HL-60 (cell line): ENCODE data around the gene LYSMD2.
A peak's percentile ranks its signal among the peaks of the same experiment; 100 is the strongest.

Source experiments
- DNase-seq, 2 experiments: peaks; one replicate each; pipeline ENCODE4 v3.0.0-alpha.2; 2010 to 2020; ENCODE audit warnings: low read depth in 1 of 2, low spot score in 1 of 2
- H3K27ac ChIP-seq: fragments of 250-450 bp; sonication (Bioruptor Pico); replicated peaks from 2 replicates; pipeline ENCODE4 v1.5.1; 2020; ENCODE audit warnings: mild to moderate bottlenecking, moderate library complexity
- H3K27me3 ChIP-seq: fragments of 250-450 bp; sonication (Bioruptor Pico); 2 replicates; pipeline ENCODE4 v1.5.1; 2021; ENCODE audit warnings: mild to moderate bottlenecking, moderate library complexity; ENCODE audit not compliant: insufficient read depth, poor library complexity, severe bottlenecking
- H3K4me3 ChIP-seq: replicated peaks from 2 replicates; pipeline ENCODE4 v1.5.1; 2011; ENCODE audit warnings: mild to moderate bottlenecking, control low read depth, low read length; ENCODE audit not compliant: insufficient read depth
- CTCF ChIP-seq: IDR thresholded peaks from one replicate; pipeline ENCODE4 v1.5.1; 2011; ENCODE audit warnings: low read length, control low read depth, inconsistent platforms; ENCODE audit not compliant: insufficient read depth
- GABPA ChIP-seq: IDR thresholded peaks from 2 replicates; pipeline ENCODE4 v1.6.1; 2012; ENCODE audit warnings: low read depth
- POLR2AphosphoS5 ChIP-seq: IDR thresholded peaks from 2 replicates; pipeline ENCODE4 v1.6.1; 2012; ENCODE audit warnings: low read depth
- REST ChIP-seq: IDR thresholded peaks from 2 replicates; pipeline ENCODE4 v1.6.1; 2012; ENCODE audit warnings: low read depth; ENCODE audit not compliant: insufficient replicate concordance
- SPI1 ChIP-seq: IDR thresholded peaks from 2 replicates; pipeline ENCODE4 v1.6.1; 2012; ENCODE audit warnings: low read depth, mild to moderate bottlenecking, borderline replicate concordance

LYSMD2 gene

GRCh38 chr15:51758645-51759044, 21.2 kb upstream of the LYSMD2 start:
- H3K27me3 ChIP-seq, result no peaks in the 10 kb centered on the region
- DNase-seq, result no peak
- H3K27ac ChIP-seq, result no peak overlapping the region
- TF ChIP-seq POLR2AphosphoS5 (no peak), REST (no peak), SPI1 (no peak), CTCF (no peak), GABPA (no peak)
- no peak overlapping the region for H3K4me3 ChIP-seq

GRCh38 chr15:51757450-51757849, 20.0 kb upstream of the LYSMD2 start:
- Histone ChIP-seq H3K27ac (no peak overlapping the region), H3K27me3 (no peaks in the 10 kb centered on the region), H3K4me3 (no peak overlapping the region)
- TF ChIP-seq GABPA (no peak), POLR2AphosphoS5 (no peak), REST (no peak), SPI1 (no peak), CTCF (no peak)
- no peak for DNase-seq

GRCh38 chr15:51756482-51756881, 19.0 kb upstream of the LYSMD2 start:
- DNase-seq, result peak; percentile 73
- H3K27me3 ChIP-seq, result no peaks in the 10 kb centered on the region
- H3K27ac ChIP-seq, result peak overlapping the region; percentile 55
- no peak overlapping the region for H3K4me3 ChIP-seq
- TF ChIP-seq SPI1, result peak; percentile 95
- TF ChIP-seq CTCF, result no peak

- peak in 1 of 2 experiments; percentile 49 for DNase-seq
- Histone ChIP-seq H3K4me3 (no peak overlapping the region), H3K27me3 (no peaks in the 10 kb centered on the region), H3K27ac (peak overlapping the region; percentile 55)
- TF ChIP-seq CTCF (no peak), REST (no peak), SPI1 (peak; percentile 12; the same call in 1 of the 2 replicates), GABPA (no peak), POLR2AphosphoS5 (no peak)
Observed at GRCh38 chr15:51755790-51756189, 18.3 kb upstream of the LYSMD2 start.
